ENCODE measurements around the gene BYSL.

The BYSL gene

DNA sequence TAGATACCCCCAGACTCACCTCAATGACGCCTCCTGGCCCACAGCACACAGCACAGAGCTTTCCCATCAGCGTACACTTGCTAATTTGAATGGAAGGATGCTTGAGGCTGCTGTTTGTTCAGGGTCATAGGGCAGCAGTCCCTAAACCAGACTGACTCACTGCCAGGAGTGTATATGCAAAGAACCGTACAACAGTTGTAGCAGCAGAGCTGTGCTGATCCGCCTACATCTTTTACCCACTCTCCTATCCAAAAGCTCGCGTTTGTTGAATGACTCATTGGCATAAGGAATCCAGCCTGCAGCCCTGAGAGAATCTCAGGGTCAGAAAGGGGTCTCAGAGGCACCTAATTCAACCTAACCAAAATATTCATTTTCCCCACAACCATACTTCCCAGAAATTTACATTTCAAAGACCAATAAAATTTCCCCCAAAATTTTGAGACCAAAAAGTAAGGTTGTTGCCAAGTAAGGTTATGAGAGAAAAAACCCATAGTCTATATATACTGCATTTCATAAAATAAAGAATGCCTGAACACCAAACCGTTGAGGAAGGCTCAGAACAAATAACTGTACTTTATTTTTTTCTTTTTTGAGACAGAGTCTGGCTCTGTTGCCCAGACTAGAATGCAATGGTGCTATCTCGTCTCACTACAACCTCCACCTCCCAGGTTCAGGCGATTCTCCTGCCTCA is 55.6 kb downstream of the BYSL start:
- DNase-seq (ENCODE audit: low spot score) = no peak

Measured in LoVo (cell line).